Chondrocyte (in vitro differentiated cells): Measurements from ENCODE around the gene ACSL1. TPM values are rescaled to one million over a fixed set of nuclear protein-coding genes. Genes with fewer than 3 reads are reported as not detected.

ENCODE experiments used
- DNase-seq: peaks from one replicate; pipeline ENCODE4 v3.0.0; 2021; ENCODE audit warnings: mixed read lengths, low spot score
- H3K27ac Mint-ChIP-seq: one replicate; pipeline ENCODE4 v1.8.0; 2021; ENCODE audit warnings: mild to moderate bottlenecking, moderate library complexity, mixed read lengths; ENCODE audit not compliant: unreplicated experiment
- H3K27me3 Mint-ChIP-seq: 2 replicates; pipeline ENCODE4 v1.8.0; 2021; ENCODE audit warnings: low read depth, mixed read lengths
- H3K36me3 Mint-ChIP-seq: 2 replicates; pipeline ENCODE4 v1.8.0; 2021; ENCODE audit warnings: low read depth, mixed read lengths
- H3K4me1 Mint-ChIP-seq: 2 replicates; pipeline ENCODE4 v1.8.0; 2021; ENCODE audit warnings: low read depth, mild to moderate bottlenecking, mixed read lengths
- H3K4me3 Mint-ChIP-seq: one replicate; pipeline ENCODE4 v1.8.0; 2021; ENCODE audit warnings: mild to moderate bottlenecking, moderate library complexity, mixed read lengths; ENCODE audit not compliant: unreplicated experiment
- H3K9me3 Mint-ChIP-seq: 2 replicates; pipeline ENCODE4 v1.8.0; 2021; ENCODE audit warnings: low read depth, mixed read lengths
- CTCF ChIP-seq: fragments of 200-600 bp; sonication (generic); IDR thresholded peaks from 2 replicates; pipeline ENCODE4 v1.5.0; 2021; ENCODE audit warnings: antibody characterized with exemption, mild to moderate bottlenecking, moderate library complexity
- total RNA-seq: library from RNA; stranded (reverse); gene quantifications from 3 replicates; pipeline ENCODE4 v1.2.1, GENCODE V29; 2021

ACSL1 gene
- total RNA-seq, 1 donor from 2014 or later: 41.2 TPM

- no peak overlapping the region for H3K27ac Mint-ChIP-seq
- peaks cover 23% of the 10 kb centered on the region for H3K27me3 Mint-ChIP-seq
- no peak overlapping the region for H3K4me3 Mint-ChIP-seq
- no peaks in the 10 kb centered on the region for H3K9me3 Mint-ChIP-seq
- TF ChIP-seq CTCF: no peak
- no peaks in the 10 kb centered on the region for H3K36me3 Mint-ChIP-seq
- no peaks in the 10 kb centered on the region for H3K4me1 Mint-ChIP-seq
- no peak for DNase-seq
These were observed 35.3 kb upstream of the ACSL1 start for GRCh38 chr4:184861047-184861446.

GRCh38 chr4:184860018-184860779, 34.4 kb upstream of the ACSL1 start:
- no peak overlapping the region for H3K27ac Mint-ChIP-seq
- no peak for DNase-seq
- H3K4me1 Mint-ChIP-seq: no peaks in the 10 kb centered on the region
- no peak for TF ChIP-seq CTCF
- no peaks in the 10 kb centered on the region for H3K36me3 Mint-ChIP-seq
- H3K9me3 Mint-ChIP-seq: no peaks in the 10 kb centered on the region
- no peak overlapping the region for H3K4me3 Mint-ChIP-seq
- H3K27me3 Mint-ChIP-seq: peaks cover 23% of the 10 kb centered on the region

- no peak overlapping the region for H3K4me3 Mint-ChIP-seq
- no peaks in the 10 kb centered on the region for H3K4me1 Mint-ChIP-seq
These were observed 31.8 kb upstream of the ACSL1 start for GRCh38 chr4:184857441-184858121.

DNA sequence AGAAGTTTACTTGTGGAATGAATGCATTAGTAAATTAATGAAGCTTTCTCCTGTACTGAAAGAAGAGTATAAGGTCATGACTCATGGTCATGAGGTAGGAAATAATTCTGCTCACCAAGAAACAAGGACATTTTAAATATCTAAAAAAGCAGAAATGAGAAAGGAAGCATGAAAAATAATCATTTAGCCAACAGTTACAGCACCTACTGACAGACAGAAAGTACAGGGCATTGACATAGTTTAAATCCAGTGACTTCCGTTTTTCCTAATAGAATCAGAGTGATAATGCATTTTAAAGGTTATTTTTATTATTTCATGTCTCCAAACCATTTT, 30.5 kb upstream of the ACSL1 start:
- Mint-ChIP-seq H3K4me3 (no peak overlapping the region), H3K4me1 (no peaks in the 10 kb centered on the region), H3K9me3 (no peaks in the 10 kb centered on the region), H3K27ac (no peak overlapping the region), H3K27me3 (peaks cover 9% of the 10 kb centered on the region), H3K36me3 (no peaks in the 10 kb centered on the region)
- no peak for TF ChIP-seq CTCF
- DNase-seq: no peak

More at GRCh38 chr4:184857441-184858121, 31.8 kb upstream of the ACSL1 start:
- no peak overlapping the region for H3K27ac Mint-ChIP-seq
- no peaks in the 10 kb centered on the region for H3K9me3 Mint-ChIP-seq
- no peaks in the 10 kb centered on the region for H3K36me3 Mint-ChIP-seq
- peaks cover 10% of the 10 kb centered on the region for H3K27me3 Mint-ChIP-seq
- no peak for DNase-seq
- TF ChIP-seq CTCF: no peak

GRCh38 chr4:184854673-184855072, 28.9 kb upstream of the ACSL1 start:
- Mint-ChIP-seq H3K4me1 (no peaks in the 10 kb centered on the region), H3K9me3 (no peaks in the 10 kb centered on the region), H3K4me3 (no peak overlapping the region), H3K27ac (no peak overlapping the region), H3K36me3 (no peaks in the 10 kb centered on the region), H3K27me3 (no peaks in the 10 kb centered on the region)
- no peak for DNase-seq
- no peak for TF ChIP-seq CTCF
